Hepatocyte (in vitro differentiated cells): ENCODE data around the gene FOXQ1. TPM values are rescaled to one million over a fixed set of nuclear protein-coding genes. Genes with fewer than 3 reads are reported as not detected.

Source experiments
- DNase-seq: peaks from one replicate; pipeline ENCODE4 v3.0.0-alpha.2; 2016; ENCODE audit warnings: low spot score
- H2AFZ ChIP-seq: fragments of 200-600 bp; sonication (generic); 2 replicates; pipeline ENCODE4 v1.6.0; 2016; ENCODE audit warnings: antibody characterized with exemption, mild to moderate bottlenecking
- H3K27ac ChIP-seq: fragments of 200-600 bp; sonication (generic); 2 replicates; pipeline ENCODE4 v1.5.1; 2016; ENCODE audit warnings: mild to moderate bottlenecking
- H3K27me3 ChIP-seq: fragments of 200-600 bp; sonication (generic); 2 replicates; pipeline ENCODE4 v1.6.1; 2016
- H3K36me3 ChIP-seq: fragments of 200-600 bp; sonication (generic); replicated peaks from 2 replicates; pipeline ENCODE4 v1.5.1; 2016; ENCODE audit warnings: low read depth; ENCODE audit not compliant: insufficient read depth
- H3K4me1 ChIP-seq: fragments of 200-600 bp; sonication (generic); 2 replicates; pipeline ENCODE4 v1.5.1; 2016; ENCODE audit warnings: mild to moderate bottlenecking, moderate library complexity; ENCODE audit not compliant: insufficient read depth
- H3K4me2 ChIP-seq: fragments of 200-600 bp; sonication (generic); 2 replicates; pipeline ENCODE4 v1.6.0; 2016
- H3K4me3 ChIP-seq: fragments of 200-600 bp; sonication (generic); 2 replicates; pipeline ENCODE4 v1.5.1; 2016; ENCODE audit warnings: mild to moderate bottlenecking
- H3K79me2 ChIP-seq: fragments of 200-600 bp; sonication (generic); 2 replicates; pipeline ENCODE4 v1.6.0; 2017; ENCODE audit warnings: mild to moderate bottlenecking
- H3K9me2 ChIP-seq: fragments of 200-600 bp; sonication (generic); replicated peaks from 2 replicates; pipeline ENCODE4 v1.6.0; 2017; ENCODE audit warnings: mild to moderate bottlenecking; ENCODE audit not compliant: insufficient read depth
- H3K9me3 ChIP-seq: fragments of 200-600 bp; sonication (generic); 2 replicates; pipeline ENCODE4 v1.5.1; 2016; ENCODE audit warnings: low read depth, mild to moderate bottlenecking
- H4K20me1 ChIP-seq: fragments of 200-600 bp; sonication (generic); 2 replicates; pipeline ENCODE4 v1.6.0; 2016; ENCODE audit warnings: mild to moderate bottlenecking; ENCODE audit not compliant: insufficient read depth, poor library complexity, severe bottlenecking
- EZH2 ChIP-seq: fragments of 200-600 bp; sonication (generic); IDR thresholded peaks from 2 replicates; pipeline ENCODE4 v1.6.1; 2016; ENCODE audit warnings: antibody characterized with exemption, mild to moderate bottlenecking, borderline replicate concordance
- EZH2phosphoT487 ChIP-seq: fragments of 200-600 bp; sonication (generic); IDR thresholded peaks from one replicate; pipeline ENCODE4 v1.6.1; 2018; ENCODE audit warnings: antibody characterized with exemption, mild to moderate bottlenecking, low read depth, moderate library complexity; ENCODE audit not compliant: unreplicated experiment, severe bottlenecking
- WGBS: methylation state at CpG from one replicate; pipeline ENCODE4 v1.1.6; 2016; ENCODE audit warnings: low lambda C conversion rate; ENCODE audit errors: missing lambda C conversion rate; 5-methylcytosine and 5-hydroxymethylcytosine counted together
- polyA plus RNA-seq: library from polyadenylated mRNA; unstranded; fragments of >200 nt; fragmentation: Nextera tagmentation; extraction: Ambion mirVana; gene quantifications from 2 replicates; pipeline ENCODE4 v1.2.1, GENCODE V29; 2016
- total RNA-seq: library from RNA; depleted of rRNA; stranded (reverse); fragments of >200 nt; gene quantifications from 2 replicates; pipeline ENCODE4 v1.2.3, GENCODE V29; 2014
- TF ChIP-seq, protein P1 (sequence below): fragments of 200-600 bp; sonication (generic); IDR thresholded peaks from 2 replicates; pipeline ENCODE4 v1.5.1; 2016; ENCODE audit warnings: antibody characterized with exemption, mild to moderate bottlenecking; ENCODE audit not compliant: poor library complexity

The FOXQ1 gene
- total and polyA plus RNA-seq, 2 experiments from 2014 or later: 12.8 to 25.9 TPM

GRCh38 chr6:1283501-1283900, 28.4 kb upstream of the FOXQ1 start:
- Histone ChIP-seq H3K4me1 (no peaks in the 10 kb centered on the region), H3K27ac (peak overlapping the region; percentile 60), H2AFZ (no peak overlapping the region), H3K4me2 (no peak overlapping the region), H3K27me3 (no peaks in the 10 kb centered on the region), H4K20me1 (no peaks in the 10 kb centered on the region), H3K36me3 (no peaks in the 10 kb centered on the region), H3K79me2 (no peaks in the 10 kb centered on the region), H3K9me2 (no peaks in the 10 kb centered on the region), H3K4me3 (no peak overlapping the region), H3K9me3 (no peaks in the 10 kb centered on the region)
- WGBS: 33% methylated on average over 3 of the region's 3 CpGs
- no peak for DNase-seq
- TF ChIP-seq, protein P1, sequence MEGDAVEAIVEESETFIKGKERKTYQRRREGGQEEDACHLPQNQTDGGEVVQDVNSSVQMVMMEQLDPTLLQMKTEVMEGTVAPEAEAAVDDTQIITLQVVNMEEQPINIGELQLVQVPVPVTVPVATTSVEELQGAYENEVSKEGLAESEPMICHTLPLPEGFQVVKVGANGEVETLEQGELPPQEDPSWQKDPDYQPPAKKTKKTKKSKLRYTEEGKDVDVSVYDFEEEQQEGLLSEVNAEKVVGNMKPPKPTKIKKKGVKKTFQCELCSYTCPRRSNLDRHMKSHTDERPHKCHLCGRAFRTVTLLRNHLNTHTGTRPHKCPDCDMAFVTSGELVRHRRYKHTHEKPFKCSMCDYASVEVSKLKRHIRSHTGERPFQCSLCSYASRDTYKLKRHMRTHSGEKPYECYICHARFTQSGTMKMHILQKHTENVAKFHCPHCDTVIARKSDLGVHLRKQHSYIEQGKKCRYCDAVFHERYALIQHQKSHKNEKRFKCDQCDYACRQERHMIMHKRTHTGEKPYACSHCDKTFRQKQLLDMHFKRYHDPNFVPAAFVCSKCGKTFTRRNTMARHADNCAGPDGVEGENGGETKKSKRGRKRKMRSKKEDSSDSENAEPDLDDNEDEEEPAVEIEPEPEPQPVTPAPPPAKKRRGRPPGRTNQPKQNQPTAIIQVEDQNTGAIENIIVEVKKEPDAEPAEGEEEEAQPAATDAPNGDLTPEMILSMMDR: no peak
- TF ChIP-seq EZH2 (no peak), EZH2phosphoT487 (no peak)

DNA sequence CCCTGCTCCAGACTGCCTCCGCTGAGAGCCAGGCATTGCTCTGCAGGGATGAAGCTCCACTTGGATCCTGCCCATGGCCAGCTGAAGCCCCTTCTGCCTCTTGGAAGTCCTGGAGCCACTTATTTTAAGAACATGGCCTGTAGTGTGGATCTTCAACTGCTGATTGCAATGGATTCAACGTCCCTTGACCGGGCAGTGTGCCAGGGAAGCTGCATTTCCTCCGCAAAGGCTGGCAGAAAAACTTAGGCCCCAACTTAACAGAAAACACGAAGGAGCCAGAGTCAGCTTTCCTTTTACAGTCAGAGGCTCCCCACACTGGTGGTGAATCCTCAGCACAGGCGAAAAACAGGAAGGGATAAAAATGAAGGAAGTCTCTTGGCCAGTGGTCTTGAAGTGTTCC, 26.3 kb upstream of the FOXQ1 start:
- Histone ChIP-seq H3K4me1 (no peaks in the 10 kb centered on the region), H3K27me3 (no peaks in the 10 kb centered on the region), H3K9me3 (no peaks in the 10 kb centered on the region), H3K4me3 (no peak overlapping the region), H2AFZ (no peak overlapping the region), H3K4me2 (no peak overlapping the region), H4K20me1 (no peaks in the 10 kb centered on the region), H3K9me2 (no peaks in the 10 kb centered on the region), H3K36me3 (no peaks in the 10 kb centered on the region), H3K79me2 (no peaks in the 10 kb centered on the region), H3K27ac (no peak overlapping the region)
- DNase-seq: peak; percentile 33
- WGBS: 74% methylated on average over 6 of the region's 6 CpGs
- no peak for TF ChIP-seq EZH2phosphoT487
- TF ChIP-seq, protein P1: no peak
- TF ChIP-seq EZH2: no peak

- Histone ChIP-seq H3K9me2 (no peaks in the 10 kb centered on the region), H3K4me3 (no peak overlapping the region), H3K27ac (no peak overlapping the region), H3K27me3 (no peaks in the 10 kb centered on the region), H3K36me3 (no peaks in the 10 kb centered on the region), H3K4me2 (no peak overlapping the region), H4K20me1 (no peaks in the 10 kb centered on the region), H2AFZ (no peak overlapping the region), H3K9me3 (no peaks in the 10 kb centered on the region), H3K79me2 (no peaks in the 10 kb centered on the region), H3K4me1 (no peaks in the 10 kb centered on the region)
- 60% methylated on average over 4 of the region's 4 CpGs for WGBS
- DNase-seq: no peak
- TF ChIP-seq EZH2phosphoT487 (no peak), EZH2 (no peak)
- TF ChIP-seq, protein P1: no peak
These were observed 25.9 kb upstream of the FOXQ1 start for GRCh38 chr6:1285956-1286355.
